ENCODE measurements around the gene FGGY. TPM values are rescaled to one million over a fixed set of nuclear protein-coding genes. Genes with fewer than 3 reads are reported as not detected.
A peak's percentile ranks its signal among the peaks of the same experiment; 100 is the strongest.

FGGY gene
- total RNA-seq, 2 experiments from 2014 or later: 11.9 to 13.6 TPM

- Mint-ChIP-seq H3K36me3 (ENCODE audit: low read depth) (no peaks in the 10 kb centered on the region), H3K9me3 (no peaks in the 10 kb centered on the region), H3K4me3 (no peak overlapping the region), H3K27me3 (no peaks in the 10 kb centered on the region), H3K4me1 (ENCODE audit: low read depth) (peaks cover 17% of the 10 kb centered on the region), H3K27ac (no peak overlapping the region)
- TF ChIP-seq CTCF (IDR thresholded peaks at IDR 0.05): no peak
- POLR2A ChIA-PET: no interaction called here
- intact Hi-C loops (cut with micrococcal nuclease): no loop called here
- ATAC-seq: no peak
- CTCF ChIA-PET: no interaction called here
- no peak for DNase-seq
Measured at GRCh38 chr1:59693406-59693805, 396.5 kb downstream of the FGGY start.

DNA sequence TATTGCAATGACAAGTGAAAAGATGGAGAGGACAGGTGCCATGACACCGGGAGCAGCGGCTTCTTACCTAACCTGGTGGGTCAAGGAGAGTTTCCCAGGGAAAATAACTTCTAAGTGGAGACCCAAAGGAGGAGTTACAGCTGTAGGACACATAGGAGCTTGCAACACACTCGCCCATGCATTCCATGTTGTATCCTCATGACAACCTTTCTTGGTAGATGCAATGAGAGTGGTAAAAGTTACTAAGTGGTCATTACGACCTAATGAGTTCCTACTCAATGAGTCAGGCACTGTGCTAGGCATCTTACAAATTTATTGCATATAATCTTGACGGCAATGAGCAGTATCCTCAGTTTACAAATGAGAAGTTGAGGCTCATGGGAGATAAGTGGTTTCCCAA is 398.4 kb downstream of the FGGY start:
- H3K36me3 Mint-ChIP-seq (ENCODE audit: low read depth): no peaks in the 10 kb centered on the region
- ATAC-seq: no peak
- H3K27me3 Mint-ChIP-seq: no peaks in the 10 kb centered on the region

DNA sequence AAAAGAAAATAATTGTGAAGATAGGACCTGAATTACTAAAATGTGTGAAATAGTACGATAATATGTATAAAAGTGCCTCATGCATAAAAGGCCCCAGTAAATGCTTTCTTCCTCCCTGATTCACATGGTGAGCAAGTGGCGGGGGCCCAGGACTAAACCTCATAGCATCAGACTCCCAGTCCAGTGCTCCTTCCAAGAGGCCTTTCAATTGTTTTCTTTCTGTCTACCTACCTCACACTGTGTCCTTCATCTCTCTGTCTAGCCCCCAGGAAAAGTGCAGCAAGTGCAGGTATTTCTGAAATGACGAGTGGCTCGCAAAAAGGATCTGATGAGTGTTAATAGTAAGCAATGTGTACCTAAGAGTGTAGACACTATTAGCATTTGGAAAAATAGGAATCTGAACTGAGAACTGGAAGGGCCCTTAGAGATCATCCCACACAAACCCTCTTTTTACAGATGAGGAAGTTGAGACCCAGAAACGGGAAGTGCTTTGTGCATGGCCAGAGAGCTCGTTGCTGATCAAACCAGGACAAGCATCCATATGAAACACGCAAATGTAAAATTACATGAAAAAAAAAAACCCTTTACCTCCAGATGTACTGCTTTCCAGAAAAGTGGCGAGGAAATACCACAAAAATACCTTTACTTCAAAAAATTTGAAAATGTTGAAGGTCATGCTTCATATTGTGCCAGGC is 399.7 kb downstream of the FGGY start:
- Mint-ChIP-seq H3K9me3 (no peaks in the 10 kb centered on the region), H3K4me1 (ENCODE audit: low read depth) (peaks cover 23% of the 10 kb centered on the region), H3K36me3 (ENCODE audit: low read depth) (no peaks in the 10 kb centered on the region), H3K4me3 (peak overlapping the region; percentile 25), H3K27me3 (no peaks in the 10 kb centered on the region), H3K27ac (peak overlapping the region; percentile 15)
- no peak for TF ChIP-seq CTCF (IDR thresholded peaks at IDR 0.05)
- intact Hi-C loops (cut with micrococcal nuclease): loop anchor here (2.0 kb wide), 1 partner anchor 914 kb away; no protein-coding TSS in a partner anchor
- ATAC-seq (peak; percentile 19), DNase-seq (no peak)
- CTCF ChIA-PET: interaction anchor here (0.7 to 1.2 kb wide), 2 partner anchors 33 to 650 kb away, joined by 3 read pairs; no protein-coding TSS in a partner anchor
- POLR2A ChIA-PET: no interaction called here

More for the DNA sequence above, 398.4 kb downstream of the FGGY start:
- ChIA-PET CTCF (no interaction called here), POLR2A (no interaction called here)
- peaks cover 23% of the 10 kb centered on the region for H3K4me1 Mint-ChIP-seq (ENCODE audit: low read depth)
- intact Hi-C loops (cut with micrococcal nuclease): no loop called here
- H3K27ac Mint-ChIP-seq: no peak overlapping the region
- H3K9me3 Mint-ChIP-seq: no peaks in the 10 kb centered on the region
- no peak overlapping the region for H3K4me3 Mint-ChIP-seq
- no peak for TF ChIP-seq CTCF (IDR thresholded peaks at IDR 0.05)
- no peak for DNase-seq

DNA sequence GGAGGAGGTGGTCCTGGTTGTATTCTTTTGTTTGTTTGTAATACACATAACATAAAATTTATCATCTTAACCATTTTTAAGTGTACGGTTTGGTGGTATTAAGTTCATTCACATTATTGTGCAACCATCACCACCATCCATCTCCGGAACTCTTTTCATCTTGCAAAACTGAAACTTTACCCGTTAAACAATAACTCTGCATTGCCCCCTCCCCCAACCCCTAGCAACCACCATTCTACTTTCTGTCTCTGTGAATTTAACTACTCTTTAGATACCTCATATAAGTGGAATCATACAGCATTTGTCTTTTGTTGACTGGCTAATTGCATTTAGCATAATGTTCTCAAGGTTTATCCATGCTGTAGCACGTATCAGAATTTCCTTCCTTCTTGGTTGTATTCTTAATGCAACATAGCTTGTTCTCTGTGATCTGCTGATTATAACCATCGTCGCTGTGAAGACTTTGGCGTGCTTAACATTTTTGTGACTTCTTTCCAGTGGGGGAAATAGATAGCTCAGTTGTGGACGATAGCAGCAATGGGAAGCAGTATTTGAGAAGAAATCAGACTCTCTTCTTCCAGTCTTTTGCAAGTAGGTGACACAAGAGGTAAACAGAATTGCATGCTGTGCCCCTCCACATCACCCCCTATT is 400.4 kb downstream of the FGGY start:
- H3K4me3 Mint-ChIP-seq: peak overlapping the region; percentile 25
- H3K4me1 Mint-ChIP-seq (ENCODE audit: low read depth): peaks cover 23% of the 10 kb centered on the region
- H3K27ac Mint-ChIP-seq: peak overlapping the region; percentile 56
- POLR2A ChIA-PET: interaction anchor here (0.6 kb wide), 1 partner anchor 17 kb away, joined by 3 read pairs; no protein-coding TSS in a partner anchor
- ATAC-seq (peak; percentile 79), DNase-seq (peak; percentile 70)
- TF ChIP-seq CTCF (IDR thresholded peaks at IDR 0.05): no peak
- CTCF ChIA-PET: interaction anchor here (1.0 to 3.4 kb wide), 4 partner anchors 10 to 956 kb away, joined by 3 to 51 read pairs (median 4); no protein-coding TSS in a partner anchor
- H3K27me3 Mint-ChIP-seq: no peaks in the 10 kb centered on the region
- H3K9me3 Mint-ChIP-seq: no peaks in the 10 kb centered on the region
- intact Hi-C loops (cut with micrococcal nuclease): loop anchor here (2.0 kb wide), 1 partner anchor 914 kb away; no protein-coding TSS in a partner anchor
- H3K36me3 Mint-ChIP-seq (ENCODE audit: low read depth): no peaks in the 10 kb centered on the region

DNA sequence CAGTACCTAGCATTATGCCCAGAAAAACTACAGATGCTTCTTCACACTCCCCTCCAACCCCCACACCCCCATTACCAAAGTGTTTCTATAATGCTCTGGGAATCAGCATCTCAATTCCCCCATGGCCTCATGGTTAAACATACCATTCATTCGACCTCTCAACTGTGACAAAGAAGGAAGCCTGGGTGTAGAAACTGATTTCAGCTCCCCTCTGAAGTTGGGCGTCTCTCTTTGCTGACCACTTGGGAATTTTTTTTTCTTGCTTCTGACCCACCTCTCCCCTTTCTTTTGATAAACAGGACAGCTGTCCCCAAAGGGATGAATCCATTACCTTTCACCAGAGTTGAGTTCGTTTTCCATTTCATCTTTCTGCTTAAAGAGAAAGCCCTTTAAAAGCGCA is 401.5 kb downstream of the FGGY start:
- H3K27ac Mint-ChIP-seq: no peak overlapping the region
- no peaks in the 10 kb centered on the region for H3K27me3 Mint-ChIP-seq
- H3K4me3 Mint-ChIP-seq: no peak overlapping the region
- DNase-seq: no peak
- no peaks in the 10 kb centered on the region for H3K9me3 Mint-ChIP-seq
- peaks cover 23% of the 10 kb centered on the region for H3K4me1 Mint-ChIP-seq (ENCODE audit: low read depth)
- ATAC-seq: no peak
- H3K36me3 Mint-ChIP-seq (ENCODE audit: low read depth): no peaks in the 10 kb centered on the region
- TF ChIP-seq CTCF (IDR thresholded peaks at IDR 0.05): no peak
- POLR2A ChIA-PET: interaction anchor here (0.6 kb wide), 1 partner anchor 956 kb away, joined by 3 read pairs; no protein-coding TSS in a partner anchor
- CTCF ChIA-PET: interaction anchor here (0.7 to 3.4 kb wide), 63 partner anchors 8 to 998 kb away, joined by 3 to 51 read pairs (median 4); no protein-coding TSS in a partner anchor
- intact Hi-C loops (cut with micrococcal nuclease): loop anchor here (2.0 kb wide), 1 partner anchor 958 kb away; no protein-coding TSS in a partner anchor
